PC-9 (cell line): ENCODE measurements around the gene PRKAR2B. TPM values are rescaled to one million over a fixed set of nuclear protein-coding genes. Genes with fewer than 3 reads are reported as not detected.

Source experiments
- BruUV-seq: library from RNA; stranded (reverse); fragments of 400-500 nt; replicated peaks from 2 replicates; lab custom pipeline; 2021; lab: Mats Ljungman, UMichigan
- CTCF ChIA-PET: fragments of 300-600 bp; sonication (Branson Sonifier 250); formaldehyde crosslinking; loops from one replicate; lab custom pipeline; 2022; ENCODE audit warnings: antibody characterized with exemption; lab: Charles Lee
- POLR2A ChIA-PET: fragments of 300-600 bp; sonication (Branson Sonifier 250); formaldehyde crosslinking; loops from one replicate; lab custom pipeline; 2022; ENCODE audit warnings: antibody characterized with exemption; ENCODE audit not compliant: unreplicated experiment; lab: Charles Lee
- DNase-seq, 2 experiments: peaks; one replicate each; pipeline versions ENCODE4 v3.0.0 to v3.0.0-alpha.2; 2015 to 2022; ENCODE audit warnings: mixed read lengths in 1 of 2
- H2AFZ ChIP-seq: fragments of 200-600 bp; sonication (generic); 2 replicates; pipeline ENCODE4 v1.8.1; 2017; ENCODE audit warnings: antibody characterized with exemption
- H3F3A ChIP-seq: fragments of 200-600 bp; sonication (generic); 2 replicates; pipeline ENCODE4 v1.8.1; 2017; ENCODE audit warnings: antibody characterized with exemption, mild to moderate bottlenecking, low read depth; ENCODE audit not compliant: insufficient read depth
- H3K27ac ChIP-seq: fragments of 200-600 bp; sonication (generic); 2 replicates; pipeline ENCODE4 v1.6.1; 2016; ENCODE audit warnings: mixed run types
- H3K27me3 ChIP-seq: fragments of 200-600 bp; sonication (generic); 2 replicates; pipeline ENCODE4 v1.6.1; 2016; ENCODE audit warnings: low read depth, mixed run types; ENCODE audit not compliant: insufficient read depth
- H3K36me3 ChIP-seq: fragments of 200-600 bp; sonication (generic); 2 replicates; pipeline ENCODE4 v1.6.1; 2016; ENCODE audit warnings: low read depth, mixed run types
- H3K4me1 ChIP-seq: fragments of 200-600 bp; sonication (generic); replicated peaks from 2 replicates; pipeline ENCODE4 v1.6.1; 2016; ENCODE audit warnings: mixed run types; ENCODE audit not compliant: insufficient read depth
- H3K4me2 ChIP-seq: fragments of 200-600 bp; sonication (generic); 2 replicates; pipeline ENCODE4 v1.6.1; 2017; ENCODE audit warnings: mixed run types
- H3K4me3 ChIP-seq: fragments of 200-600 bp; sonication (generic); 2 replicates; pipeline ENCODE4 v1.6.1; 2016; ENCODE audit warnings: mixed run types
- H3K79me2 ChIP-seq: fragments of 200-600 bp; sonication (generic); 2 replicates; pipeline ENCODE4 v1.6.1; 2017; ENCODE audit warnings: low read depth, mixed run types
- H3K9me2 ChIP-seq: fragments of 200-600 bp; sonication (generic); 2 replicates; pipeline ENCODE4 v1.8.1; 2017; ENCODE audit warnings: mild to moderate bottlenecking; ENCODE audit not compliant: insufficient read depth
- H3K9me3 ChIP-seq: fragments of 200-600 bp; sonication (generic); 2 replicates; pipeline ENCODE4 v1.8.1; 2016; ENCODE audit warnings: low read depth; ENCODE audit not compliant: insufficient read depth
- H4K20me1 ChIP-seq: fragments of 200-600 bp; sonication (generic); 2 replicates; pipeline ENCODE4 v1.8.1; 2017; ENCODE audit not compliant: insufficient read depth
- EZH2 ChIP-seq: fragments of 200-600 bp; sonication (generic); IDR thresholded peaks from 2 replicates; pipeline ENCODE4 v1.8.0; 2017; ENCODE audit warnings: antibody characterized with exemption, low read depth
- intact Hi-C: fragments of 100-400 bp; cut with micrococcal nuclease; formaldehyde crosslinking; loops from one replicate; pipeline ENCODE4 v1.10.0; 2022; ENCODE audit not compliant: unreplicated experiment
- total RNA-seq: library from RNA; stranded (reverse); gene quantifications from 2 replicates; pipeline ENCODE4 v1.2.3, GENCODE V29; 2021
- TF ChIP-seq, protein P1 (sequence below): fragments of 200-600 bp; sonication (generic); conservative IDR thresholded peaks from 2 replicates; pipeline ENCODE4 v1.6.1; 2017; ENCODE audit warnings: mixed run types, antibody characterized with exemption, mild to moderate bottlenecking, moderate library complexity

PRKAR2B gene
- total RNA-seq, 1 experiment from 2014 or later = 2.9 TPM

- no peaks in the 10 kb centered on the region for H3K36me3 ChIP-seq
- H3K27me3 ChIP-seq = no peaks in the 10 kb centered on the region
- H3K4me1 ChIP-seq = no peaks in the 10 kb centered on the region
- TF ChIP-seq, protein P1, sequence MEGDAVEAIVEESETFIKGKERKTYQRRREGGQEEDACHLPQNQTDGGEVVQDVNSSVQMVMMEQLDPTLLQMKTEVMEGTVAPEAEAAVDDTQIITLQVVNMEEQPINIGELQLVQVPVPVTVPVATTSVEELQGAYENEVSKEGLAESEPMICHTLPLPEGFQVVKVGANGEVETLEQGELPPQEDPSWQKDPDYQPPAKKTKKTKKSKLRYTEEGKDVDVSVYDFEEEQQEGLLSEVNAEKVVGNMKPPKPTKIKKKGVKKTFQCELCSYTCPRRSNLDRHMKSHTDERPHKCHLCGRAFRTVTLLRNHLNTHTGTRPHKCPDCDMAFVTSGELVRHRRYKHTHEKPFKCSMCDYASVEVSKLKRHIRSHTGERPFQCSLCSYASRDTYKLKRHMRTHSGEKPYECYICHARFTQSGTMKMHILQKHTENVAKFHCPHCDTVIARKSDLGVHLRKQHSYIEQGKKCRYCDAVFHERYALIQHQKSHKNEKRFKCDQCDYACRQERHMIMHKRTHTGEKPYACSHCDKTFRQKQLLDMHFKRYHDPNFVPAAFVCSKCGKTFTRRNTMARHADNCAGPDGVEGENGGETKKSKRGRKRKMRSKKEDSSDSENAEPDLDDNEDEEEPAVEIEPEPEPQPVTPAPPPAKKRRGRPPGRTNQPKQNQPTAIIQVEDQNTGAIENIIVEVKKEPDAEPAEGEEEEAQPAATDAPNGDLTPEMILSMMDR = no peak
- no peak for TF ChIP-seq EZH2
- intact Hi-C loops = no loop called here
- no peak overlapping the region for H3K27ac ChIP-seq
- H4K20me1 ChIP-seq = no peaks in the 10 kb centered on the region
- H3K79me2 ChIP-seq = no peaks in the 10 kb centered on the region
- DNase-seq = no peak
- BruUV-seq = no TSS peak
- H2AFZ ChIP-seq = no peak overlapping the region
- ChIA-PET CTCF (interaction anchor here (0.5 kb wide), 1 partner anchor 10 kb away, joined by 3 read pairs; no protein-coding TSS in a partner anchor), POLR2A (no interaction called here)
- no peaks in the 10 kb centered on the region for H3F3A ChIP-seq
- H3K4me3 ChIP-seq = no peak overlapping the region
- H3K9me2 ChIP-seq = no peaks in the 10 kb centered on the region
- H3K9me3 ChIP-seq = no peaks in the 10 kb centered on the region
- H3K4me2 ChIP-seq = no peak overlapping the region
Observed at GRCh38 chr7:107014387-107015023, 30.0 kb upstream of the PRKAR2B start.

DNA sequence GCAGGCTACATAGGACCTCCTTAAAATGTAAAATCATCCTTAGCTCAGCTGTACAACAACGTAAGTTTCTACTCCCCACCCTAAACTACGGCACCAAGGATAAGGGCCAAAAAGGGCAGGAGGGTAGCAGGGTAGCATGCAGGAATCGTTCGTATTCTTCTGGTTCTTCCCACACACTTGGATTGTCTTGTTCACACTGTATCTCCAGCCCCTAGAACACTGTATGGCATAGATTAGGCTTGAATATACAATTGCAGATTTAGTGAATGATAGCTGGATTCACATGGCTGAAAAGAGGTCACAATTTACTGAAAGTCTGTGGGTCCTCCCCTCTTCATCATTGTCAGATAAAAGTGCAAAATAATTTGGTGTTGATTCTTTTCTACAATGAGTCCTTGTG, 28.2 kb upstream of the PRKAR2B start:
- POLR2A ChIA-PET = no interaction called here

DNA sequence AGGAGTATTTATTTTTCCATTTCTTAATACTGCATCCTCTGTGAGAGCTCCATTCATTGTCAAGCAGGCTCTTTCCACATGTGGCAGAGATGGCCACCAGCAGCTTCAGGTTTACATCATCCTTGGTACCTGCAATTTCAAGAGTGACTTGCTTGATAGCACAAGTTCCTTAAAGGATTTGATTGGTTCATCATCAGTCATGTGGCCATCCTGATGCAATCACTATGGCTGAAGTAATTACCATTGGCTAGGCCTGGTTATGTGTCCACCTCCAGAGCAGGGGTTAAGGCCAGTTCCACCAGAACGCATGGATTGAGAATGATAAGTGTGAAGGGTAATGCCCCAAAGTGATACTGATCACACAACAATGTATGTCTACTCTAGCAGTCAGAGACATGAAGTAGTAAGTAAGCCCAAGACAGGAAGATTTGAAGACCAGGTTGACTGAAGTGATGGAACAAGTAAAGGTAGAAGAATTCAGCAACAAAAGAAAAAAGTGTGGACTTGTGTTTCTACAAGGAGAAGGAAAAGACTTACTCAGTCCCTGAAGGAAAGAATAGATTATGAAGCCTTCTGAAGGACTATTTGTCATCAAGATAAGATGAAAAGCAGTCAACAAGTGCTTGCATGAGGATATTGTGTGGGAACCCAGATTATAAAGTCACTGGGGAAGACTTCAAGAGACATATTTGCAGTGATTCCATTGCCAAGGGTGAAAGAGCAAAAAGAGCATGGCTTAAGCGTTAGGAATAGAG, 26.4 kb upstream of the PRKAR2B start:
- POLR2A ChIA-PET = no interaction called here

More for the DNA sequence above, 28.2 kb upstream of the PRKAR2B start:
- CTCF ChIA-PET = no interaction called here
- Histone ChIP-seq H3K9me3 (no peaks in the 10 kb centered on the region), H3K36me3 (no peaks in the 10 kb centered on the region), H3K4me2 (no peak overlapping the region), H3K79me2 (no peaks in the 10 kb centered on the region), H3K9me2 (no peaks in the 10 kb centered on the region), H3K27me3 (no peaks in the 10 kb centered on the region), H4K20me1 (no peaks in the 10 kb centered on the region), H3F3A (no peaks in the 10 kb centered on the region), H3K4me3 (no peak overlapping the region), H3K4me1 (no peaks in the 10 kb centered on the region), H2AFZ (no peak overlapping the region), H3K27ac (no peak overlapping the region)
- no peak for DNase-seq
- intact Hi-C loops = no loop called here
- no TSS peak for BruUV-seq
- TF ChIP-seq, protein P1 = no peak
- TF ChIP-seq EZH2 = no peak

More for the DNA sequence above, 26.4 kb upstream of the PRKAR2B start:
- Histone ChIP-seq H3F3A (no peaks in the 10 kb centered on the region), H3K4me1 (no peaks in the 10 kb centered on the region), H4K20me1 (no peaks in the 10 kb centered on the region), H2AFZ (no peak overlapping the region), H3K36me3 (no peaks in the 10 kb centered on the region), H3K79me2 (no peaks in the 10 kb centered on the region), H3K4me3 (no peak overlapping the region), H3K9me3 (no peaks in the 10 kb centered on the region), H3K27me3 (no peaks in the 10 kb centered on the region), H3K27ac (no peak overlapping the region), H3K4me2 (no peak overlapping the region), H3K9me2 (no peaks in the 10 kb centered on the region)
- TF ChIP-seq EZH2 = no peak
- TF ChIP-seq, protein P1 = no peak
- intact Hi-C loops = no loop called here
- no TSS peak for BruUV-seq
- CTCF ChIA-PET = no interaction called here
- no peak for DNase-seq
